Ascending aorta (tissue), 2 donors: Measurements from ENCODE around the gene PROSER3. TPM values are rescaled to one million over a fixed set of nuclear protein-coding genes. Genes with fewer than 3 reads are reported as not detected.

Source experiments
- DNase-seq, 2 donors: peaks; one replicate each; pipeline ENCODE4 v3.0.0-alpha.2; 2019; ENCODE audit warnings: low spot score in 2 of 2
- H3K27ac ChIP-seq, 2 donors: fragments of 200-600 bp; sonication (generic); one replicate each; pipeline ENCODE4 v1.5.1; 2016 to 2017; ENCODE audit warnings: mild to moderate bottlenecking in 1 of 2
- H3K27me3 ChIP-seq: fragments of 200-600 bp; sonication (generic); one replicate; pipeline ENCODE4 v1.5.1; 2017
- H3K36me3 ChIP-seq, 2 donors: fragments of 200-600 bp; sonication (generic); one replicate each; pipeline ENCODE4 v1.5.1; 2016
- H3K4me1 ChIP-seq, 2 donors: fragments of 200-600 bp; sonication (generic); one replicate each; pipeline ENCODE4 v1.5.1; 2016 to 2017; ENCODE audit warnings: mild to moderate bottlenecking in 1 of 2
- H3K4me3 ChIP-seq, 2 donors: fragments of 200-600 bp; sonication (generic); one replicate each; pipeline ENCODE4 v1.5.1; 2016 to 2017; ENCODE audit warnings: mild to moderate bottlenecking in 1 of 2
- H3K9me3 ChIP-seq, 2 donors: fragments of 200-600 bp; sonication (generic); one replicate each; pipeline ENCODE4 v1.5.1; 2016
- CTCF ChIP-seq, 3 experiments: fragments of 200-600 bp in 2 of 3; fragments of 450-650 bp in 1 of 3; sonication (generic) in 2 of 3; IDR thresholded peaks; one replicate each; pipeline ENCODE4 v1.5.1; 2016 to 2019; ENCODE audit warnings: antibody characterized with exemption in 3 of 3, mild to moderate bottlenecking in 1 of 3, moderate library complexity in 1 of 3
- intact Hi-C: fragments of 100-400 bp; cut with DNase I; formaldehyde crosslinking; loops from one replicate; pipeline ENCODE4 v1.15.1; 2023
- total RNA-seq: library from RNA; depleted of rRNA; stranded (reverse); fragments of >200 nt; gene quantifications from one replicate; pipeline ENCODE4 v1.1.0, GENCODE V29; 2016

The PROSER3 gene
- total RNA-seq, result 6.5 TPM

GRCh38 chr19:35757749-35758608, at the start of gene PROSER3:
PROSER3 (plus strand) TSS chr19:35758176; CDS start chr19:35758216, 40 bp downstream.
- Histone ChIP-seq H3K9me3 (no peaks in the 10 kb centered on the region), H3K36me3 (peaks cover 19 to 27% of the 10 kb centered on the region in 2 donors), H3K4me3 (peak within 1 kb of the TSS; percentile 53 to 85), H3K27ac (peak within 1 kb of the TSS; percentile 99), H3K27me3 (no peaks in the 10 kb centered on the region), H3K4me1 (peaks cover 7 to 24% of the 10 kb centered on the region in 2 donors)
- intact Hi-C loops, result loop anchor here (1.0 to 5.0 kb wide), 10 partner anchors 10 to 394 kb away; partner anchors contain the start of genes APLP1, ARHGAP33, COX7A1 and ETV2
- peak; percentile 98 to 99 for DNase-seq
- TF ChIP-seq CTCF (IDR thresholded peaks at IDR 0.05), result no peak

- Histone ChIP-seq H3K27ac (no peak overlapping the region), H3K36me3 (no peaks in the 10 kb centered on the region), H3K4me3 (no peak overlapping the region), H3K9me3 (no peaks in the 10 kb centered on the region), H3K4me1 (no peaks in the 10 kb centered on the region), H3K27me3 (no peaks in the 10 kb centered on the region)
- intact Hi-C loops, result no loop called here
- DNase-seq, result no peak
- TF ChIP-seq CTCF (IDR thresholded peaks at IDR 0.05), result no peak
Measured at GRCh38 chr19:35708391-35708790, 49.6 kb upstream of the PROSER3 start.

- TF ChIP-seq CTCF (IDR thresholded peaks at IDR 0.05), result no peak
- no peak for DNase-seq
- peaks cover 4 to 6% of the 10 kb centered on the region in 2 donors for H3K4me1 ChIP-seq
- H3K27me3 ChIP-seq, result no peaks in the 10 kb centered on the region
- H3K4me3 ChIP-seq, result no peak overlapping the region
- H3K27ac ChIP-seq, result no peak overlapping the region
- H3K9me3 ChIP-seq, result no peaks in the 10 kb centered on the region
- intact Hi-C loops, result no loop called here
- H3K36me3 ChIP-seq, result no peaks in the 10 kb centered on the region
Measured at GRCh38 chr19:35710784-35711723, 46.9 kb upstream of the PROSER3 start.

GRCh38 chr19:35712567-35713505, 45.1 kb upstream of the PROSER3 start:
- Histone ChIP-seq H3K9me3 (no peaks in the 10 kb centered on the region), H3K36me3 (no peaks in the 10 kb centered on the region), H3K27me3 (no peaks in the 10 kb centered on the region), H3K27ac (no peak overlapping the region), H3K4me3 (no peak overlapping the region), H3K4me1 (peaks cover 4 to 12% of the 10 kb centered on the region in 2 donors)
- intact Hi-C loops, result no loop called here
- no peak for DNase-seq
- no peak for TF ChIP-seq CTCF (IDR thresholded peaks at IDR 0.05)

GRCh38 chr19:35713506-35713850, 44.5 kb upstream of the PROSER3 start:
- no peak for TF ChIP-seq CTCF (IDR thresholded peaks at IDR 0.05)
- H3K36me3 ChIP-seq, result no peaks in the 10 kb centered on the region
- H3K27ac ChIP-seq, result no peak overlapping the region
- H3K4me1 ChIP-seq, result peaks cover 4 to 12% of the 10 kb centered on the region in 2 donors
- no peak overlapping the region for H3K4me3 ChIP-seq
- no peaks in the 10 kb centered on the region for H3K9me3 ChIP-seq
- H3K27me3 ChIP-seq, result no peaks in the 10 kb centered on the region
- intact Hi-C loops, result no loop called here
- no peak for DNase-seq
